GM12878 (cell line): ENCODE measurements around the gene ETV6. TPM values are rescaled to one million over a fixed set of nuclear protein-coding genes. Genes with fewer than 3 reads are reported as not detected.

Experiments used
- ATF7 ChIP-seq: fragments of 450-650 bp; IDR thresholded peaks from 2 replicates; pipeline ENCODE4 v1.6.1; 2016; ENCODE audit warnings: low read depth, mild to moderate bottlenecking
- CREB1 ChIP-seq: IDR thresholded peaks from 2 replicates; pipeline ENCODE4 v1.6.1; 2012; ENCODE audit warnings: low read depth, mild to moderate bottlenecking, inconsistent platforms
- EP300 ChIP-seq, 2 experiments: fragments of 150-350 bp in 1 of 2; IDR thresholded peaks; 2 replicates each; pipeline ENCODE4 v1.6.1; 2011 to 2012; ENCODE audit warnings: low read depth in 2 of 2, low read length in 2 of 2, borderline replicate concordance in 1 of 2, improper control_type of control experiment in 1 of 2, inconsistent platforms in 1 of 2; ENCODE audit not compliant: control insufficient read depth in 1 of 2
- EZH2 ChIP-seq: IDR thresholded peaks from 2 replicates; pipeline ENCODE4 v1.6.1; 2012; ENCODE audit warnings: low read depth, mild to moderate bottlenecking, control low read depth, inconsistent platforms, low read length, borderline replicate concordance; ENCODE audit not compliant: control insufficient read depth
- FOXK2 ChIP-seq: fragments of 450-650 bp; IDR thresholded peaks from 2 replicates; pipeline ENCODE4 v1.6.1; 2017; ENCODE audit warnings: mild to moderate bottlenecking, moderate library complexity
- HDGF ChIP-seq: fragments of 450-650 bp; IDR thresholded peaks from 2 replicates; pipeline ENCODE4 v1.6.1; 2016; ENCODE audit warnings: antibody characterized with exemption
- IKZF1 ChIP-seq: fragments of 450-650 bp; conservative IDR thresholded peaks from 2 replicates; pipeline ENCODE4 v1.6.1; 2017; ENCODE audit warnings: antibody characterized with exemption, mild to moderate bottlenecking
- IRF4 ChIP-seq: IDR thresholded peaks from 2 replicates; pipeline ENCODE4 v1.6.1; 2011; ENCODE audit warnings: low read depth, low read length
- LARP7 ChIP-seq: fragments of 450-650 bp; IDR thresholded peaks from 2 replicates; pipeline ENCODE4 v1.6.1; 2017; ENCODE audit warnings: mild to moderate bottlenecking
- MEF2B ChIP-seq: fragments of 450-650 bp; IDR thresholded peaks from 2 replicates; pipeline ENCODE4 v1.6.1; 2018; ENCODE audit warnings: mild to moderate bottlenecking, moderate library complexity; ENCODE audit not compliant: partially characterized antibody, poor library complexity, severe bottlenecking
- PML ChIP-seq: IDR thresholded peaks from 2 replicates; pipeline ENCODE4 v1.6.1; 2012; ENCODE audit warnings: low read length, inconsistent platforms
- POLR2A ChIP-seq: IDR thresholded peaks from 2 replicates; pipeline ENCODE4 v1.6.1; 2011; ENCODE audit warnings: low read depth, mild to moderate bottlenecking, low read length
- POLR2AphosphoS2 ChIP-seq: IDR thresholded peaks from 2 replicates; pipeline ENCODE4 v1.6.1; 2011; ENCODE audit warnings: low read depth, mild to moderate bottlenecking, low read length, improper control_type of control experiment, moderate library complexity
- SPI1 ChIP-seq: IDR thresholded peaks from 2 replicates; pipeline ENCODE4 v1.6.1; 2011; ENCODE audit warnings: low read depth, mild to moderate bottlenecking, low read length, moderate library complexity, borderline replicate concordance; ENCODE audit not compliant: insufficient read depth
- SREBF1 ChIP-seq: IDR thresholded peaks from 2 replicates; pipeline ENCODE4 v1.6.1; 2012; ENCODE audit warnings: mild to moderate bottlenecking, low read length
- SREBF2 ChIP-seq: IDR thresholded peaks from 2 replicates; pipeline ENCODE4 v1.6.1; 2012; ENCODE audit warnings: mild to moderate bottlenecking, low read length
- TBL1XR1 ChIP-seq: IDR thresholded peaks from 2 replicates; pipeline ENCODE4 v1.6.1; 2012; ENCODE audit warnings: low read depth, low read length, improper control_type of control experiment
- TCF7 ChIP-seq: IDR thresholded peaks from 2 replicates; pipeline ENCODE4 v1.6.1; 2014; ENCODE audit warnings: antibody characterized with exemption, borderline replicate concordance
- WRNIP1 ChIP-seq: IDR thresholded peaks from 2 replicates; pipeline ENCODE4 v1.6.1; 2011; ENCODE audit warnings: low read depth, low read length, improper control_type of control experiment, borderline replicate concordance
- polyA plus RNA-seq, 11 experiments: library from polyadenylated mRNA; depleted of rRNA in 4 of 11; unstranded in 6 of 11; stranded (reverse) in 5 of 11; fragments of >200 nt; fragmentation: Nextera tagmentation in 4 of 11; fragmentation: Illumina TruSeq in 1 of 11; extraction: Ambion mirVana in 4 of 11; extraction: Trizol in 1 of 11; gene quantifications; 1 replicate in 1 of 11; 2 replicates in 10 of 11; pipeline versions ENCODE4 v1.2.1 to v1.2.3, GENCODE V29; 2011 to 2016; ENCODE audit warnings: inconsistent platforms in 2 of 11, missing spikeins in 2 of 11, low read depth in 1 of 11
- total RNA-seq, 4 experiments: library from RNA; depleted of rRNA in 3 of 4; stranded (reverse); fragments of >200 nt in 3 of 4; fragmentation: Illumina TruSeq in 1 of 4; extraction: Trizol in 1 of 4; gene quantifications; 2 replicates each; pipeline versions ENCODE4 v1.2.1 to v1.2.3, GENCODE V29; 2013 to 2021
- TF ChIP-seq, protein P1 (sequence below): fragments of 450-650 bp; IDR thresholded peaks from 2 replicates; pipeline ENCODE4 v1.6.1; 2017; ENCODE audit warnings: mild to moderate bottlenecking, moderate library complexity
- TF ChIP-seq, protein P2 (sequence below): IDR thresholded peaks from 2 replicates; pipeline ENCODE4 v1.6.1; 2012; ENCODE audit warnings: low read length, inconsistent platforms
- TF ChIP-seq, protein P3 (sequence below): fragments of 450-650 bp; IDR thresholded peaks from 2 replicates; pipeline ENCODE4 v1.6.1; 2016; ENCODE audit warnings: mild to moderate bottlenecking
- TF ChIP-seq, protein P4 (sequence below): fragments of 450-650 bp; conservative IDR thresholded peaks from 2 replicates; pipeline ENCODE4 v1.6.1; 2017; ENCODE audit warnings: mild to moderate bottlenecking, moderate library complexity

Gene ETV6
- total and polyA plus RNA-seq, 10 of the 15 experiments (the other 5 are each of a cell fraction or from before 2014, with no cell fraction given) = 6.6 to 74.8 (median 24.6) TPM

DNA sequence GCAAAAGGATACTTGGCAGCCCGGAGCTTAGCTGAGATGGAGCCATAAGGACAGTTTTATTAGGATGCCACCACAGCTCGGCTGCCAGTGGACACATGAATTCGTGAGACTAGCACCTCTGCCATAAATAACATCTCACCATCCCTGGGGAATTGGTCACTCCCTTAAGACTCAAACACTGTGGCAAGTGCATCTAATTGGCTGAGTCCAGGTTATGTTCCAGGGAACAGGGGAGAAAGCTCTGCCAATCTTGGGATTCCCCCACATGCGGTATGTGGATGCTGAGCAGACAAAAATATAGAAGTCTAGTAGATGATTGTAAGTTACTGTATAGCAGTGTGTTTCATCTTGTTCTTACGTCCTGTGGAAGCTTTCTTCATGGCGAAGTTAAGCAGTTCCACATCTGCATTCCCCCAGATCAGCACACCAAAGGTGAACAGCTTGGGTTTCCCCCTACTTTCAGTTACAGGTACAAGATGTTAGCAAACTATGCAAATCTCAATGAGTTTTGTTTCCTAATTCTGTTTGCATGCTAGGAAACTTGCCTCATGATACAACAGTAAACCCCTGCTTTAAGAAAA is 131.1 kb downstream of the ETV6 start (continued):
- TF ChIP-seq, protein P1, sequence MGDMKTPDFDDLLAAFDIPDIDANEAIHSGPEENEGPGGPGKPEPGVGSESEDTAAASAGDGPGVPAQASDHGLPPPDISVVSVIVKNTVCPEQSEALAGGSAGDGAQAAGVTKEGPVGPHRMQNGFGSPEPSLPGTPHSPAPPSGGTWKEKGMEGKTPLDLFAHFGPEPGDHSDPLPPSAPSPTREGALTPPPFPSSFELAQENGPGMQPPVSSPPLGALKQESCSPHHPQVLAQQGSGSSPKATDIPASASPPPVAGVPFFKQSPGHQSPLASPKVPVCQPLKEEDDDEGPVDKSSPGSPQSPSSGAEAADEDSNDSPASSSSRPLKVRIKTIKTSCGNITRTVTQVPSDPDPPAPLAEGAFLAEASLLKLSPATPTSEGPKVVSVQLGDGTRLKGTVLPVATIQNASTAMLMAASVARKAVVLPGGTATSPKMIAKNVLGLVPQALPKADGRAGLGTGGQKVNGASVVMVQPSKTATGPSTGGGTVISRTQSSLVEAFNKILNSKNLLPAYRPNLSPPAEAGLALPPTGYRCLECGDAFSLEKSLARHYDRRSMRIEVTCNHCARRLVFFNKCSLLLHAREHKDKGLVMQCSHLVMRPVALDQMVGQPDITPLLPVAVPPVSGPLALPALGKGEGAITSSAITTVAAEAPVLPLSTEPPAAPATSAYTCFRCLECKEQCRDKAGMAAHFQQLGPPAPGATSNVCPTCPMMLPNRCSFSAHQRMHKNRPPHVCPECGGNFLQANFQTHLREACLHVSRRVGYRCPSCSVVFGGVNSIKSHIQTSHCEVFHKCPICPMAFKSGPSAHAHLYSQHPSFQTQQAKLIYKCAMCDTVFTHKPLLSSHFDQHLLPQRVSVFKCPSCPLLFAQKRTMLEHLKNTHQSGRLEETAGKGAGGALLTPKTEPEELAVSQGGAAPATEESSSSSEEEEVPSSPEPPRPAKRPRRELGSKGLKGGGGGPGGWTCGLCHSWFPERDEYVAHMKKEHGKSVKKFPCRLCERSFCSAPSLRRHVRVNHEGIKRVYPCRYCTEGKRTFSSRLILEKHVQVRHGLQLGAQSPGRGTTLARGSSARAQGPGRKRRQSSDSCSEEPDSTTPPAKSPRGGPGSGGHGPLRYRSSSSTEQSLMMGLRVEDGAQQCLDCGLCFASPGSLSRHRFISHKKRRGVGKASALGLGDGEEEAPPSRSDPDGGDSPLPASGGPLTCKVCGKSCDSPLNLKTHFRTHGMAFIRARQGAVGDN = peak; percentile 78; the same call in 1 of the 2 replicates
- TF ChIP-seq, protein P2, sequence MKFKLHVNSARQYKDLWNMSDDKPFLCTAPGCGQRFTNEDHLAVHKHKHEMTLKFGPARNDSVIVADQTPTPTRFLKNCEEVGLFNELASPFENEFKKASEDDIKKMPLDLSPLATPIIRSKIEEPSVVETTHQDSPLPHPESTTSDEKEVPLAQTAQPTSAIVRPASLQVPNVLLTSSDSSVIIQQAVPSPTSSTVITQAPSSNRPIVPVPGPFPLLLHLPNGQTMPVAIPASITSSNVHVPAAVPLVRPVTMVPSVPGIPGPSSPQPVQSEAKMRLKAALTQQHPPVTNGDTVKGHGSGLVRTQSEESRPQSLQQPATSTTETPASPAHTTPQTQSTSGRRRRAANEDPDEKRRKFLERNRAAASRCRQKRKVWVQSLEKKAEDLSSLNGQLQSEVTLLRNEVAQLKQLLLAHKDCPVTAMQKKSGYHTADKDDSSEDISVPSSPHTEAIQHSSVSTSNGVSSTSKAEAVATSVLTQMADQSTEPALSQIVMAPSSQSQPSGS = peak; percentile 77
- TF ChIP-seq, protein P3, sequence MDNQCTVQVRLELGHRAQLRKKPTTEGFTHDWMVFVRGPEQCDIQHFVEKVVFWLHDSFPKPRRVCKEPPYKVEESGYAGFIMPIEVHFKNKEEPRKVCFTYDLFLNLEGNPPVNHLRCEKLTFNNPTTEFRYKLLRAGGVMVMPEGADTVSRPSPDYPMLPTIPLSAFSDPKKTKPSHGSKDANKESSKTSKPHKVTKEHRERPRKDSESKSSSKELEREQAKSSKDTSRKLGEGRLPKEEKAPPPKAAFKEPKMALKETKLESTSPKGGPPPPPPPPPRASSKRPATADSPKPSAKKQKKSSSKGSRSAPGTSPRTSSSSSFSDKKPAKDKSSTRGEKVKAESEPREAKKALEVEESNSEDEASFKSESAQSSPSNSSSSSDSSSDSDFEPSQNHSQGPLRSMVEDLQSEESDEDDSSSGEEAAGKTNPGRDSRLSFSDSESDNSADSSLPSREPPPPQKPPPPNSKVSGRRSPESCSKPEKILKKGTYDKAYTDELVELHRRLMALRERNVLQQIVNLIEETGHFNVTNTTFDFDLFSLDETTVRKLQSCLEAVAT = peak; percentile 59
- no peak for TF ChIP-seq FOXK2
- peak; percentile 67 to 91; a peak in 2 of 4 replicates for TF ChIP-seq EP300 (IDR thresholded peaks at IDR 0.05; ENCODE audit: borderline replicate concordance in 1 of 2, control insufficient read depth in 1 of 2, low read depth in 2 of 2, low read length in 2 of 2)
- peak; percentile 61 for TF ChIP-seq TBL1XR1
- TF ChIP-seq IKZF1 = peak; percentile 76
- TF ChIP-seq HDGF = 0 out of 2 replicates have a peak, but pooled peaks have one; percentile 44
- peak; percentile 98 for TF ChIP-seq MEF2B
- peak; percentile 21; the same call in 1 of the 2 replicates for TF ChIP-seq CREB1
- TF ChIP-seq EZH2 = no peak
- TF ChIP-seq SPI1 = peak; percentile 60; the same call in 1 of the 2 replicates
- TF ChIP-seq LARP7 = no peak
- no peak for TF ChIP-seq SREBF2
- TF ChIP-seq, protein P4, sequence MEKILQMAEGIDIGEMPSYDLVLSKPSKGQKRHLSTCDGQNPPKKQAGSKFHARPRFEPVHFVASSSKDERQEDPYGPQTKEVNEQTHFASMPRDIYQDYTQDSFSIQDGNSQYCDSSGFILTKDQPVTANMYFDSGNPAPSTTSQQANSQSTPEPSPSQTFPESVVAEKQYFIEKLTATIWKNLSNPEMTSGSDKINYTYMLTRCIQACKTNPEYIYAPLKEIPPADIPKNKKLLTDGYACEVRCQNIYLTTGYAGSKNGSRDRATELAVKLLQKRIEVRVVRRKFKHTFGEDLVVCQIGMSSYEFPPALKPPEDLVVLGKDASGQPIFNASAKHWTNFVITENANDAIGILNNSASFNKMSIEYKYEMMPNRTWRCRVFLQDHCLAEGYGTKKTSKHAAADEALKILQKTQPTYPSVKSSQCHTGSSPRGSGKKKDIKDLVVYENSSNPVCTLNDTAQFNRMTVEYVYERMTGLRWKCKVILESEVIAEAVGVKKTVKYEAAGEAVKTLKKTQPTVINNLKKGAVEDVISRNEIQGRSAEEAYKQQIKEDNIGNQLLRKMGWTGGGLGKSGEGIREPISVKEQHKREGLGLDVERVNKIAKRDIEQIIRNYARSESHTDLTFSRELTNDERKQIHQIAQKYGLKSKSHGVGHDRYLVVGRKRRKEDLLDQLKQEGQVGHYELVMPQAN = no peak
- peak; percentile 54 for TF ChIP-seq ATF7
- no peak for TF ChIP-seq SREBF1
- TF ChIP-seq WRNIP1 = no peak
- TF ChIP-seq POLR2A = peak; percentile 48; the same call in 1 of the 2 replicates
- TF ChIP-seq IRF4 = 0 out of 2 replicates have a peak, but pooled peaks have one; percentile 35
- TF ChIP-seq PML = peak; percentile 66; the same call in 1 of the 2 replicates
- no peak for TF ChIP-seq TCF7
- TF ChIP-seq POLR2AphosphoS2 = peak; percentile 31; the same call in 1 of the 2 replicates
